Neuronal stem cell (in vitro differentiated cells): ENCODE results near the gene CDC26.

Source experiments
- DNase-seq: peaks from one replicate; pipeline ENCODE4 v3.0.0-alpha.2; 2013; ENCODE audit warnings: low spot score
- H2AFZ ChIP-seq: one replicate; pipeline ENCODE4 v1.6.1; 2013; ENCODE audit warnings: mild to moderate bottlenecking, low read length, inconsistent platforms
- H2AK5ac ChIP-seq: 2 replicates; pipeline ENCODE4 v1.6.1; 2013; ENCODE audit warnings: low read depth, mild to moderate bottlenecking, inconsistent platforms, low read length, moderate library complexity, mixed read lengths
- H2BK120ac ChIP-seq: 2 replicates; pipeline ENCODE4 v1.6.1; 2013; ENCODE audit warnings: low read depth, mild to moderate bottlenecking, inconsistent platforms, low read length, moderate library complexity, mixed read lengths
- H2BK12ac ChIP-seq: one replicate; pipeline ENCODE4 v1.6.1; 2013; ENCODE audit warnings: low read length, inconsistent platforms
- H2BK15ac ChIP-seq: 2 replicates; pipeline ENCODE4 v1.6.1; 2013; ENCODE audit warnings: mild to moderate bottlenecking, low read length, inconsistent platforms, mixed read lengths
- H2BK5ac ChIP-seq: one replicate; pipeline ENCODE4 v1.6.1; 2013; ENCODE audit warnings: inconsistent platforms, mild to moderate bottlenecking, low read length, moderate library complexity
- H3K14ac ChIP-seq: one replicate; pipeline ENCODE4 v1.6.1; 2013; ENCODE audit warnings: low read length, inconsistent platforms
- H3K18ac ChIP-seq: 2 replicates; pipeline ENCODE4 v1.6.1; 2013; ENCODE audit warnings: low read length, inconsistent platforms
- H3K23ac ChIP-seq: 2 replicates; pipeline ENCODE4 v1.6.1; 2013; ENCODE audit warnings: low read depth, mild to moderate bottlenecking, mixed read lengths, low read length, inconsistent platforms; ENCODE audit not compliant: poor library complexity
- H3K27ac ChIP-seq: replicated peaks from 3 replicates; pipeline ENCODE4 v1.5.1; 2013; ENCODE audit warnings: low read length, inconsistent platforms
- H3K27me3 ChIP-seq, 3 experiments: 2 replicates each; pipeline ENCODE4 v1.6.1; 2013; ENCODE audit warnings: low read length in 3 of 3, mild to moderate bottlenecking in 2 of 3, inconsistent platforms in 1 of 3, low read depth in 1 of 3, mixed read lengths in 1 of 3, moderate library complexity in 1 of 3; ENCODE audit not compliant: control insufficient read depth in 3 of 3, insufficient read depth in 3 of 3
- H3K36me3 ChIP-seq, 2 donors: replicated peaks in 1 of 2; 2 replicates each; pipeline ENCODE4 v1.6.1; 2013; ENCODE audit warnings: low read length in 2 of 2; ENCODE audit not compliant: control insufficient read depth in 2 of 2, insufficient read depth in 2 of 2
- H3K4ac ChIP-seq: 2 replicates; pipeline ENCODE4 v1.6.1; 2013; ENCODE audit warnings: inconsistent platforms, mild to moderate bottlenecking, low read length, moderate library complexity
- H3K4me1 ChIP-seq, 2 donors: 1 replicate in 1 of 2; 2 replicates in 1 of 2; pipeline ENCODE4 v1.6.1; 2013; ENCODE audit warnings: low read length in 2 of 2, low read depth in 1 of 2; ENCODE audit not compliant: control insufficient read depth in 2 of 2, insufficient read depth in 1 of 2
- H3K4me2 ChIP-seq: one replicate; pipeline ENCODE4 v1.6.1; 2013; ENCODE audit warnings: mild to moderate bottlenecking, low read length, inconsistent platforms; ENCODE audit not compliant: insufficient read depth, poor library complexity, severe bottlenecking
- H3K4me3 ChIP-seq, 2 donors: 2 replicates each; pipeline ENCODE4 v1.5.1; 2013; ENCODE audit warnings: low read length in 2 of 2, mild to moderate bottlenecking in 2 of 2, inconsistent platforms in 1 of 2, moderate library complexity in 1 of 2
- H3K79me1 ChIP-seq: one replicate; pipeline ENCODE4 v1.6.1; 2013; ENCODE audit warnings: low read depth, mild to moderate bottlenecking, inconsistent platforms, low read length, moderate library complexity
- H3K9ac ChIP-seq: one replicate; pipeline ENCODE4 v1.6.1; 2013; ENCODE audit warnings: mild to moderate bottlenecking, low read depth, low read length, inconsistent platforms; ENCODE audit not compliant: poor library complexity
- H3K9me3 ChIP-seq, 2 donors: replicated peaks in 1 of 2; 2 replicates each; pipeline versions ENCODE3 to v1.6.1; 2013; ENCODE audit warnings: low read length in 2 of 2, mild to moderate bottlenecking in 2 of 2, inconsistent platforms in 1 of 2, low read depth in 1 of 2, mixed read lengths in 1 of 2, moderate library complexity in 1 of 2; ENCODE audit not compliant: control insufficient read depth in 2 of 2, insufficient read depth in 1 of 2
- H4K8ac ChIP-seq: one replicate; pipeline ENCODE4 v1.6.1; 2013; ENCODE audit warnings: low read depth, mild to moderate bottlenecking, inconsistent platforms, low read length, moderate library complexity
- H4K91ac ChIP-seq: one replicate; pipeline ENCODE4 v1.6.1; 2013; ENCODE audit warnings: low read length, low read depth, mild to moderate bottlenecking, inconsistent platforms; ENCODE audit not compliant: poor library complexity
- WGBS, 2 donors: extraction: QIAGEN DNeasy Blood & Tissue Kit; methylation state at CpG; one replicate each; pipeline ENCODE4 v1.1.7; 2013; ENCODE audit warnings: missing lambda C conversion rate in 2 of 2, mixed read lengths in 1 of 2; ENCODE audit not compliant: insufficient read length in 2 of 2, insufficient replicate concordance in 1 of 2; ENCODE audit errors: extremely low coverage in 2 of 2; 5-methylcytosine and 5-hydroxymethylcytosine counted together

The CDC26 gene

GRCh38 chr9:113306566-113306965, 31.2 kb upstream of the CDC26 start:
- no peaks in the 10 kb centered on the region for H3K79me1 ChIP-seq
- DNase-seq: no peak
- no peak overlapping the region for H3K18ac ChIP-seq
- H2AK5ac ChIP-seq: no peak overlapping the region
- H3K27ac ChIP-seq: no peak overlapping the region
- H3K36me3 ChIP-seq: no peaks in the 10 kb centered on the region
- peaks cover 0 to 2% (median 0%) of the 10 kb centered on the region in 3 experiments for H3K27me3 ChIP-seq
- H2BK12ac ChIP-seq: no peak overlapping the region
- no peak overlapping the region for H4K91ac ChIP-seq
- no peak overlapping the region for H3K14ac ChIP-seq
- no peak overlapping the region for H3K9ac ChIP-seq
- no peak overlapping the region for H3K4ac ChIP-seq
- no peak overlapping the region for H2AFZ ChIP-seq
- H3K9me3 ChIP-seq: no peaks in the 10 kb centered on the region
- H2BK15ac ChIP-seq: no peak overlapping the region
- no peak overlapping the region for H4K8ac ChIP-seq
- H3K23ac ChIP-seq: no peak overlapping the region
- no peak overlapping the region for H2BK5ac ChIP-seq
- no peak overlapping the region for H3K4me2 ChIP-seq
- no peak overlapping the region for H2BK120ac ChIP-seq
- H3K4me3 ChIP-seq: no peak overlapping the region
- peaks cover 2 to 7% of the 10 kb centered on the region in 2 donors for H3K4me1 ChIP-seq
- no CpG with 5 or more reads among the region's 1 CpG for WGBS, 2 donors

DNA sequence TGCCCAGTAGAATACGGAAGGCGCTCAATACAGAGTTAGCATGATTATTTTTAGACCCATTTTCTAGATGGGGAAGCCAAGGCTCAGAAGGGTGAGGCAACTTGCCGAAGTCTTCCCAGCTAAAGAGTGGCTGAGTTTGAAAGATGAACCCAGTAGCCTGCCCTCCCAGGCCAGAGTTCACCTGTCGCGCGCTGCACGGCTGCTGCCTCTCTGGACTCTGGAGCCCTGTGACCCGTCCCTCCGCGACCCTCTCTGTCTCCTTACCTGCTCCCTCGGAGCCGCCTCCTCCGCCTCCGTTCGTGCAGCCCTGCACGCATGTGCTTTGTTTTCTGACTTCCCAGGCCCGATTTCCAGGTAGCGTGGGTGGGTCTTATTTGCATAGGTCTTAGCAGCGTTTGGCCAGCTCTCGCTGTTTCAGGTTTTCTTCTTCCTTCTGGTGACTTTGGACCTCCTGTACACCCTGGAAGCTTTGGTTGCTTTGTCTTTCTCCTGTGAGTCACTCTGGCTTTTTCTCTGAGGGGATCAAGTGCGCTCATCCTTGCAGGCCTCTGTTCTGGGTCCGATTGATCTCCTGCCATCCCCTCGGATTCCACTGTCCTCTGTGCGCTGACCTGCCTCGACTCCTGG, 27.5 kb upstream of the CDC26 start, which contains the start of gene RNF183:
RNF183 (minus strand) TSS at position 585 of the 627 bp plus-strand sequence. CDS start 5,192 bp downstream, outside the sequence.
- no peak within 1 kb of the TSS for H2BK120ac ChIP-seq
- no peak within 1 kb of the TSS for H2BK15ac ChIP-seq
- peak within 1 kb of the TSS; percentile 81 for H2AFZ ChIP-seq
- no peak within 1 kb of the TSS for H4K8ac ChIP-seq
- no peaks in the 10 kb centered on the region for H3K27me3 ChIP-seq
- no peak within 1 kb of the TSS for H2BK5ac ChIP-seq
- no peaks in the 10 kb centered on the region for H3K9me3 ChIP-seq
- H3K4me1 ChIP-seq: peaks cover 2 to 7% of the 10 kb centered on the region in 2 donors
- no peak for DNase-seq
- H3K36me3 ChIP-seq: no peaks in the 10 kb centered on the region
- WGBS, 2 donors: no CpG with 5 or more reads among the region's 25 CpGs
- H3K79me1 ChIP-seq: no peaks in the 10 kb centered on the region
- H4K91ac ChIP-seq: no peak within 1 kb of the TSS
- H3K27ac ChIP-seq: no peak within 1 kb of the TSS
- H3K4me2 ChIP-seq: no peak within 1 kb of the TSS
- H3K14ac ChIP-seq: no peak within 1 kb of the TSS
- H3K4ac ChIP-seq: no peak within 1 kb of the TSS
- no peak within 1 kb of the TSS for H2BK12ac ChIP-seq
- no peak within 1 kb of the TSS for H3K9ac ChIP-seq
- H3K23ac ChIP-seq: no peak within 1 kb of the TSS
- H2AK5ac ChIP-seq: no peak within 1 kb of the TSS
- H3K18ac ChIP-seq: no peak within 1 kb of the TSS
- no peak within 1 kb of the TSS for H3K4me3 ChIP-seq

GRCh38 chr9:113301548-113301947, 26.2 kb upstream of the CDC26 start:
- no peak overlapping the region for H2BK120ac ChIP-seq

DNA sequence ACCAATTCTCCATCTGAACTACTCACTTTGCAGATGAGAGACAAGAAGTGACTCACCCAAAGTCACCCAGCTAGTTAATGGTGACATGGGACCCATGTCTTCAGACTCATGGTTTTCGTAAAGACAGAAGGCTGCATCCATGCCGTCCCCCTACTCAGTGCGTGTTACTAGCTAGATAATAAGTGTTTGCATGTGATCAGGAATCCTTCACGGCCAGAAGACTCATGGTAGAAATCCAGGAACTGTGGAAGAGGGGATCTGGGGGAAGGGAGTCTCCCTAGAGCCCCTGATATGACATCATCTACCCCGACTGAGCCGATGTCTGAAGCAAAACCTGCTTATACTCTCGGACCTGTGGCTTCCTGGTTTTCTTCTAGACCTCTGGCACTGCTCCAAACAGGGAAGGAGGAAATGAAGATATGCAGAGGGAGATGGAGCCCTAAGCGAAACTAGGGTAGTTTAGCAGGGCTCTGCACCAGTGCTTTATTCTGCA, 24.5 kb upstream of the CDC26 start:
- H4K8ac ChIP-seq: no peak overlapping the region
- H3K9ac ChIP-seq: no peak overlapping the region
- no peak overlapping the region for H3K4ac ChIP-seq
- H4K91ac ChIP-seq: no peak overlapping the region
- no peak overlapping the region for H3K4me3 ChIP-seq
- no peak overlapping the region for H3K23ac ChIP-seq
- DNase-seq: no peak
- H2BK120ac ChIP-seq: no peak overlapping the region
- no peaks in the 10 kb centered on the region for H3K27me3 ChIP-seq
- no peak overlapping the region for H3K14ac ChIP-seq
- no peaks in the 10 kb centered on the region for H3K79me1 ChIP-seq
- no peak overlapping the region for H2AFZ ChIP-seq
- no peak overlapping the region for H2BK15ac ChIP-seq
- no peaks in the 10 kb centered on the region for H3K9me3 ChIP-seq
- no peaks in the 10 kb centered on the region for H3K36me3 ChIP-seq
- WGBS, 2 donors: no CpG with 5 or more reads among the region's 8 CpGs
- H3K18ac ChIP-seq: no peak overlapping the region
- no peak overlapping the region for H2AK5ac ChIP-seq
- H3K4me1 ChIP-seq: peaks cover 2 to 3% of the 10 kb centered on the region in 2 donors
- no peak overlapping the region for H2BK12ac ChIP-seq
- no peak overlapping the region for H3K4me2 ChIP-seq
- H2BK5ac ChIP-seq: no peak overlapping the region
- H3K27ac ChIP-seq: no peak overlapping the region

More at GRCh38 chr9:113301548-113301947, 26.2 kb upstream of the CDC26 start:
- peaks cover 2 to 3% of the 10 kb centered on the region in 2 donors for H3K4me1 ChIP-seq
- no peak overlapping the region for H2AFZ ChIP-seq
- DNase-seq: no peak
- H4K8ac ChIP-seq: no peak overlapping the region
- no peak overlapping the region for H3K27ac ChIP-seq
- H3K79me1 ChIP-seq: no peaks in the 10 kb centered on the region
- H3K9ac ChIP-seq: no peak overlapping the region
- no peak overlapping the region for H3K4me2 ChIP-seq
- no peak overlapping the region for H2BK12ac ChIP-seq
- H2AK5ac ChIP-seq: no peak overlapping the region
- no CpG with 5 or more reads among the region's 8 CpGs for WGBS, 2 donors
- H2BK5ac ChIP-seq: no peak overlapping the region
- H3K4ac ChIP-seq: no peak overlapping the region
- H3K18ac ChIP-seq: no peak overlapping the region
- no peak overlapping the region for H3K14ac ChIP-seq
- H2BK15ac ChIP-seq: no peak overlapping the region
- H3K9me3 ChIP-seq: no peaks in the 10 kb centered on the region
- H3K23ac ChIP-seq: no peak overlapping the region
- no peak overlapping the region for H3K4me3 ChIP-seq
- H4K91ac ChIP-seq: no peak overlapping the region
- no peaks in the 10 kb centered on the region for H3K36me3 ChIP-seq
- H3K27me3 ChIP-seq: no peaks in the 10 kb centered on the region
